Caki2 (cell line): ENCODE results near the gene ADIG. TPM values are rescaled to one million over a fixed set of nuclear protein-coding genes. Genes with fewer than 3 reads are reported as not detected.

Source experiments
- DNase-seq: peaks from one replicate; pipeline ENCODE4 v3.0.0-alpha.2; 2015; ENCODE audit warnings: low read depth
- in situ Hi-C: cut with HindIII; loops from 2 replicates; pipeline ENCODE4 v1.10.0; 2016; ENCODE audit warnings: low sequenced_read_pairs, low pct_unique_long_range_greater_than_20kb, mixed read lengths
- total RNA-seq: library from RNA; depleted of rRNA; stranded (reverse); fragments of >200 nt; shearing (Covaris generic); gene quantifications from 2 replicates; pipeline ENCODE4 v1.2.3, GENCODE V29; 2014; ENCODE audit warnings: low replicate concordance; rRNA removed

ADIG gene
- total RNA-seq: not detected in 2 replicates

- in situ Hi-C loops: no loop called here
- DNase-seq: peak; percentile 37
Observed at GRCh38 chr20:38581013-38581412, at the start of gene ADIG. Gene ADIG (plus strand): TSS chr20:38581197. CDS start chr20:38581251, 54 bp downstream.

GRCh38 chr20:38534756-38535155 is 46.2 kb upstream of the ADIG start:
- in situ Hi-C loops: no loop called here
- no peak for DNase-seq

DNA sequence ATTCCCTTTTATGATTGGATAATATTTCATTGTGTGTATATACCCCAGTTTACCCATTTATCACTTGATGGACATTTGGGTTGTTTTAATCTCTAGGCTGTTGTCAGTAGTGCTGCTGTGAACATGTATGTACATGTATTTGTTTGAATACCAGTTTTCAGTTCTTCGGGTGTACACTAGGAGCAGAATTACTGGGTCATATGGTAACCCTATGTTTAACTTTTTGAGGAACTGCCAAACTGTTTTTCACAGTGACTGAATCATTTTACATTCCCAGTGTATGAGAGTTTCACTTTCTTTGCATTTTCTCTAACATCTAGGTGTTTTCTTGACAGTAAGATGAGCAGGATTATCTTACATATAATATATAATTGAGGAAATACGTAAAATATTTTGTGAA is 44.7 kb upstream of the ADIG start:
- no peak for DNase-seq
- in situ Hi-C loops: no loop called here

DNA sequence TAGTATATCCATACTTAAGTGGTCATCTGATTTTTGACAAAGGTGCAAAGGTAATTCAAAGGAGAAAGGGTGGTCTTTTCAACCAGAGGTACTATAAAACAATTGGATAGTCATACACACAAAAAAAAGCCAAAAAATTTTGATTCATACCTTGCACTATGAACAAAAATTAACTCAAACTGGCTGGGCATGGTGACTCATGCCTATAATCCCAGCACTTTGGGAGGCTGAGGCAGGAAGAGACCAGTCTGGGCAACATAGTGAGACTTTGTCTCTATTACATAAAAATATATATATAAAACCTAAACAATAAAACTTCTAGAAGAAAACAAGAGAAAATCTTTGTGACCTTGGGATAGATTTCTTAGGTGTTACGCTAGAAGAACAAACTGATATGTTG is 43.8 kb upstream of the ADIG start:
- in situ Hi-C loops: no loop called here
- DNase-seq: no peak

GRCh38 chr20:38538789-38539188 is 42.2 kb upstream of the ADIG start:
- in situ Hi-C loops: no loop called here
- DNase-seq: no peak

GRCh38 chr20:38543014-38543906 is 37.7 kb upstream of the ADIG start:
- in situ Hi-C loops: no loop called here
- DNase-seq: no peak

- DNase-seq: no peak
- in situ Hi-C loops: no loop called here
Observed at GRCh38 chr20:38545771-38546170, 35.2 kb upstream of the ADIG start.

DNA sequence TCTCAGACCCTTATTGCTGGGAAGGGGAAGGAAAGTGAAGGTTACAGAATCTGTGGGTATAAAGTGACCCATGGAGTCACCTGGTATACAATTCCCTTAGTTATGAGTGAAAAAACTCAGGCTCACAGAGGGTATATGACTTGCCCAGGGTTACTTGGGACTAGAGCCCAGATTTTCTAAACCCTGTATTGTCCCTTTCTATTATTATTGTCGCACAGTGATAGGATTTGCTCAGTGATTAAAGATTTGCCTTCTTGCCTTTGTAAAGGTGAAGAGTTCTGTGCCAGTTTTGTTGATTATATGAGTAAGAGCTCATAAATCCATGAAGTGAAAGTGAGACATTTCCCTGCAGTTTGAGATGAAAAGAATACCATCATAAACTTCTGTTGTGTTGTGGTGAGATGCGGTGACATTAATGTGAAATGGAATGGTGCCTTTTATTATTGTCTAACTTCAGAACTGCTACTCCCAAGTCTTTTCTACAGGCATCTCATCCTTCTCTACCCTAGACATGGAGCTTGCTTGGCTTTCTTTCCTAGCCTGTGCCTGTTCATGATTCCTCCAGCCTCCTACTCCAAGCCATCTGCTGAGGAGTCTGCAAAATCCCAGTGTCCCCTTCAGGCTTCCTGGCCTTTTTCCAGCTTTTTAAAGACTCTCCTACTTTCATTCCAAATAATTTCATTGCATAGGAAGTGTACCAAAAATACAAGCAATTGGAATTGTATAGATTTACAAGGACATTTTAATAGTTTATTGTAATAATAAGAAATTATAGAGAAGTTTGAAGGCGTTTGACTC is 33.5 kb upstream of the ADIG start:
- in situ Hi-C loops: no loop called here
- no peak for DNase-seq

GRCh38 chr20:38548356-38549083 is 32.5 kb upstream of the ADIG start:
- in situ Hi-C loops: no loop called here
- no peak for DNase-seq

DNA sequence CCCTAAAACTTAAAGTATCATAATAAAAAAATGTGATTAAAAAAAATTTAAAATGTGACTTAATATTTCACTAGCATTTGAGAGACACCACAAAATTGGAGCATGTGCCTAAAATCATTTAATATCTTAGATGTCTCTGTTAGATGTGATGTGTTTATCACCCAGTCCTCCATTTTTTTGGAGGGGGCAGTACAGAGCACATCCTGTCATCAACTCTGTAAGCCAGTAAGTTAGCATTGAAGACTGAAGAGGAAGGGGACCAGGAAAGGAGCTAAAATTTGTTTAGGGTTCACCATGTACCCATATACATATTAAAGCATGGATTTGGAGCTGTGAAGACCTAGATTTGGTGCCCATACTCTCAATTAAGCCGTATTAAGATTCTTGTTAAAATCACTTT is 30.7 kb upstream of the ADIG start:
- in situ Hi-C loops: no loop called here

GRCh38 chr20:38551056-38551626 is 29.9 kb upstream of the ADIG start:
- in situ Hi-C loops: no loop called here
- DNase-seq: no peak

More for the DNA sequence above, 30.7 kb upstream of the ADIG start:
- no peak for DNase-seq

DNA sequence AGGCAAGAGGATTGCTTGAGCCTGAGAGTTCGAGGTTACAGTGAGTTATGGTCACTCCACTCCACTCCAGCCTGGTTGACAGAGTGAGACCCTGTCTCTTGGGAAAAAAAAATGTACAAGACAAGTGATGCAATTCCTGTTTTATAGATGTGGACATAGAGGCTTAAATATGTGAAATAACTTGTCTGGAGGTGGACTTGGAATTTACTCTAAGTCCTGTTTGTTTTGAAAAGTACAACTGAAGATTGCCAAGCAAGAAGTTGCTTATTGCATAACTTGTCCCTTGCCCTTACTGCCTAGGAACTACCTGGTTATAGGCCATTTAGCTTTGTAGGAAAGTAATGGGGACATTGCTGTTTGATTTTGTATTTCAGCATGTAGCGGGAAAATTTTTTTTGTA is 26.0 kb upstream of the ADIG start:
- in situ Hi-C loops: no loop called here
- no peak for DNase-seq

- in situ Hi-C loops: no loop called here
- no peak for DNase-seq
Observed at GRCh38 chr20:38555395-38555794, 25.6 kb upstream of the ADIG start.

DNA sequence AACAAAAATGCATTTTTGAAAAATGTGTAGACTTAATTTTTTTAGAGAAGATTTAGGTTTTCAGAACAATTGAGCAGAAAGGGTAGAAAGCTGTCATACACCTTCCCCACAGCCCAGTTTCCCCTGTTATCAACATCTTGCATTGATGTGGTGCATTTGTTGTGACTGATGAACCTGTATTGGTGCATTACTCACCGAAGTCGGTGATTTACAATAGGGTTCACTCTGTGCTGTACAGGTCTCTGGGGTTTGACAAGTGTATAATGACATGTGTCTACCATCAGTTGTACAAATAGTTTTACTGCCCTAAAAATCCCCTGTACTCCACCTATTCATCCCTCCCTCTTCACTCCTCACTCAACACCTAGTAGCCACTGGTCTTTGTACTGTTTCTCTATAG is 23.8 kb upstream of the ADIG start:
- in situ Hi-C loops: no loop called here
- no peak for DNase-seq

GRCh38 chr20:38558596-38559360 is 22.2 kb upstream of the ADIG start:
- DNase-seq: no peak
- in situ Hi-C loops: no loop called here

GRCh38 chr20:38559764-38560163 is 21.2 kb upstream of the ADIG start:
- no peak for DNase-seq
- in situ Hi-C loops: no loop called here

DNA sequence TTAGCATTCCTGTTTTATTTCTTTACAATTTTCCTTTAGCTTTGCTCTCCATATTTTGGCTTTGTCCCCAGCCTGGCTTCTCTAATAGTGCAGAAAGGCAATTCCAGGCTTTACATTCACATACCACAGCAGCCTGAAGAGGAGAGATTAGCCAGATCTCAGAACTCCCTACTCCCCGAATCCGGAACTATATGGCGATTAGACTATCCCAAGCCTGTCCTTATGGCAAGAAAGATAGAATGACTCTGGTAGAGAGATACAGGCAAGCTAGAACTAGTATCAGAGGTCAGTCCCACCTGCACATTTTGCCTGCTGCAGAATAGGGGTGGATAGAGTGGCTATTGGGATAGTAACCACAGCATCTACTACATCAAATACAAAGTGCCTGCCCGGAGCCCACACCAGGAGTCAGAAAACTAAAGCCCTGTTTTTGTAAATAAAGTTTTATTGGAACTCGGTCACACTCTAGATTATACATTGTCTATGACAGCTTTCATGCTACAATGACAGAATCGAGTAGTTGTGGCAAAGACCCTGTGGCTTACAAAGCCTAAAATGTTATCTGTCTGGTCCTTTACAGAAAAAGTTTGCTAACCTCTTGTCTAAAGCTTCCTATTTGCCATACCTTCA is 17.1 kb upstream of the ADIG start:
- DNase-seq: no peak
- in situ Hi-C loops: no loop called here
